Frontal cortex (tissue), 4 donors: ENCODE results near the gene SAMD8. TPM values are rescaled to one million over a fixed set of nuclear protein-coding genes. Genes with fewer than 3 reads are reported as not detected.
"Not testable (repeated sequence)": the region's sequence is repeated elsewhere in the genome, so short reads cannot be mapped to it uniquely, and the experiment has no call there.

Experiments
- DNase-seq, 2 donors: peaks; one replicate each; pipeline ENCODE4 v3.0.0; 2012; ENCODE audit warnings: low spot score in 2 of 2
- FAIRE-seq: peaks from 2 replicates; lab custom pipeline; 2012; peaks lifted over from hg19 to GRCh38; lab: Jason Lieb, UNC
- total RNA-seq: library from RNA; depleted of rRNA; stranded (reverse); fragments of >200 nt; gene quantifications from one replicate; pipeline ENCODE4 v1.2.3, GENCODE V29; 2014
- donor health status: control.
- donor health status: control.
- donor health status: control.

SAMD8 gene
- total RNA-seq, 1 donor from 2014 or later, result 73.4 TPM

- not testable (repeated sequence) for FAIRE-seq, DNase-seq
Measured at GRCh38 chr10:75128985-75129384, 17.5 kb downstream of the SAMD8 start.

- FAIRE-seq, result no peak
- no peak for DNase-seq
Measured at GRCh38 chr10:75129537-75129936, 18.1 kb downstream of the SAMD8 start.

DNA sequence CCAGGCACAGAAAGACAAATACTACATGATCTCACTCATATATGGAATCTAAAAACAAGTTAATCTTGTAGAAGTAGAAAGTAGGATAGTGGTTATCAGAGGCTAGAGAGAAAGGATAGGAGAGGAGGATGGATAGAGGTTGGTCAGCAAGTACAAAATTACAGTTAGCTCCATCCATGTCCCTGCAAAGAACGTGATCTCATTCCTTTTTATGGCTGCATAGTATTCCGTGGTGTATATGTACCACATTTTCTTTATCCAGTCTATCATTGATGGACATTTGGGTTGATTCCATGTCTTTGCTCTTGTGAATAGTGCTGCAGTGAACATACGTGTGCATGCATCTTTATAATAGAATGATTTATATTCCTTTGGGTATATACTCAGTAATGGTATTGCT lies 22.2 kb downstream of the SAMD8 start:
- FAIRE-seq, DNase-seq: not testable (repeated sequence)

- DNase-seq (no peak), FAIRE-seq (no peak)
Measured at GRCh38 chr10:75136346-75136745, 24.9 kb downstream of the SAMD8 start.

- no peak for DNase-seq
- FAIRE-seq, result no peak
Measured at GRCh38 chr10:75137533-75138438, 26.3 kb downstream of the SAMD8 start.

DNA sequence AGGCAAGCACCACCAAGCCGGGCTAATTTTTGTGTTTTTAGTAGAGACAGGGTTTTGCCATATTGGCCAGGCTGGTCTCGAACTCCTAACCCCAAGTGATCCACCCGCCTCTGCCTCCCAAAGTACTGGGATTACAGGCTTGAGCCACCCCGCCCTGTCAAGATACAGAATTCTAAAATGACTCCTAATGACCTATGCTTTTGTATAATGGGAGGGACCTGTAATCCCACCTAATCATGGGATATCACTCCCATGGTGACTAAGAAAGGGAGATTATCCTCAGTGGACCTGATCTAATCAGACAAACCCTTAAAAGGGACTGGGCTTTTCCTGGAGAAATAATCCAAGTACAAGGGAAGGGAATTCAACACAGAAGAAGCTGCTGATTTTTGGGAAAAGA lies 28.8 kb downstream of the SAMD8 start:
- no peak for DNase-seq
- no peak for FAIRE-seq

DNA sequence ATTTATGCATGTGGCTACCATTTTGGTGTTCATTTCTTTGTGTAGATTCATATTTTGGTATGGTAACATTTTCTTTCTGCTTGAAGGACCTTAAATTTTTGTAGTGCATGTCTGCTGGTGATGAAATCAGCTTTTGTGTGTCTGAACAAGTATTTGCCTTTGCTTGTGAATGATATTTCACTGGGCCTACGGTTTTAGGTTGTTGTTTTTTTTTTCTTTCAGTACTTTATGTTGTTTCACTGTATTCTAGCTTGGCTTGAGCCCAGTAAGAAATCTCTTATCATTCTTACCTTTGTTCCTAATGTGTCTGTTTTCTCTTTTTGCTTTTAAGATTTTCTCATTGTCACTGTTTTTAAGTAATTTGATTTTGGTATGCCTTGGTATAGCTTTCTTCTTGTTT lies 31.9 kb downstream of the SAMD8 start:
- FAIRE-seq, result no peak

GRCh38 chr10:75145590-75145989 lies 34.1 kb downstream of the SAMD8 start:
- FAIRE-seq (no peak), DNase-seq (no peak)

More for the DNA sequence above, 31.9 kb downstream of the SAMD8 start:
- DNase-seq, result no peak

- DNase-seq (no peak), FAIRE-seq (no peak)
Measured at GRCh38 chr10:75146780-75147179, 35.3 kb downstream of the SAMD8 start.

- FAIRE-seq (no peak), DNase-seq (no peak)
Measured at GRCh38 chr10:75150656-75151055, 39.2 kb downstream of the SAMD8 start.

DNA sequence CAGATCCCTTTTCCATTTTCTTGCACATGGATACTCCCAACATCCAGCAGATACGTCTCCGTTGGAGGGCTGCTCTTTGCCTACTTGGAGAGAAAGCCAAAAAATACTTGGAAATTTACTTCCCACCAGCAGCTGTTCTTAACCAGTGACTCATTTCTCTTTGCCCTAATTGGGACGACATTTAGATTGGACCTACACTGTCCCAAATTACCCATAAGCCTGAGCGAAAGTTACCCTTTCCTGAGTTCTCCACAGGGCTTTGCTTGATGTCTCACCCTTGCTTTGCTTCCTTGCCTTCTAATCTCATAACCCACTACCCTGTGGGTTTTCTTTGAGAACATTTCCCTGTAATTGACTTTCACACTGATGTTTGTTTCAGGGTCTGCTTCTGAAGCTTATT lies 48.1 kb downstream of the SAMD8 start:
- DNase-seq, result no peak
- FAIRE-seq, result no peak

GRCh38 chr10:75165684-75166622 lies 54.5 kb downstream of the SAMD8 start:
- FAIRE-seq (no peak), DNase-seq (no peak)

- FAIRE-seq (no peak), DNase-seq (no peak)
Measured at GRCh38 chr10:75166623-75166972, 55.1 kb downstream of the SAMD8 start.

GRCh38 chr10:75168275-75168674 lies 56.8 kb downstream of the SAMD8 start:
- DNase-seq, result no peak
- no peak for FAIRE-seq

DNA sequence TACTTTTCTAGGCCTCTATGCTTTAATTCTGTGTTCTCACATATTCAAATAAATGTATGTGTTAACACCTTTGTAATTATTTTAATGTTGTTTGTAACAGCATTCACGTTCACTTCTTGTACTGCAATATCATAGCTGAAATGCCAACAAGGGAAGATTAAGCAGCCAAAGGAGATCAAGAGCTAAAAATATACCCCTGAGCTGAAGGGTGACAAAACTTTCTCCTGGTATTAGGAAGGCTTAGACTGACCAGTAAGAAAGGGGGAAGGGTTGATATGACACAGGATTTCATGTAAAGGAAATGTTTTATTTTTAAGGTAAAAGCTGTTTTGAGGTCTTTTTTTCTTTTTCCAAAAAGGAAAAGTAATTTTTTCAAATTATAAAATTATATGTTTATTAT lies 58.8 kb downstream of the SAMD8 start:
- FAIRE-seq, result no peak
- DNase-seq, result no peak

DNA sequence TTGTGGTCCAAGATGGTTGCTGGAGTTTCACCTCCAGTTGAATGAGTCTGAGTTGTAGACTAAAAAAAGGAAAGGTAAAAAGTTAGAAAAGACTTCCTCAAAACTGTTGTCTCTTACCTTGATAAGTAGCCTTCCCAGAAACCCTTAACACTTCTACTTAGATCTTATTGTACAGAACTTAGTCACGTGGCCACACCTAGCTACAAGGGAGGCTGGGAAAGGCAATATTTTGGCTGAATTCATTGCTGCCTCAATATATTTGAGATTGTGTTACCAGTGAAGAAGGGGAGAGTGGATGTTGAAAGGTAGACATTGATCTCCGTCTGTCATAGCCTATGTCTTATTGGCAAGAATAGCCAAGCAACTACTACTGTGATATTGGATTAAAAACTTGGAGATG lies 63.6 kb downstream of the SAMD8 start:
- FAIRE-seq, result no peak
- DNase-seq, result no peak

GRCh38 chr10:75176046-75176445 lies 64.6 kb downstream of the SAMD8 start:
- FAIRE-seq, result no peak

DNA sequence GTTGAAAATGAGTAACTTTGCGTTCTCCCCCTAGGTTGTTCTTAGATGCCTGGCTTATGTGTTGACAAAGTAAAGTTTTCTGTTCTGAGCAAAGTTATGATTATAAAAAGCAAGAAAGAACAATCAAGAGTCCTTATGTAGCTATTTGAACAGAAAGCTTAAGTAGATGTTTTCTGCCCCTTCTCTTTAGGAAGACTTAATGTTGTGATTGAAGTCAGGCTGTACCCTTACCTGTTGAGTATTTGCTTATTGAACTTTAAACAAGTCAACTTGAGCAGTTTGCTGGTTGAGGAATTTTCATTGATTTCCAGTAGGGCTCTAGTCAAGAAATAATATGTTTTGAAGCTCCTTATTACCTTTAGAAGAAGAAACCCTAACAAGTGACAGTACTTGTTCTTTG lies 65.3 kb downstream of the SAMD8 start:
- no peak for DNase-seq
- FAIRE-seq, result no peak

More at GRCh38 chr10:75176046-75176445, 64.6 kb downstream of the SAMD8 start:
- no peak for DNase-seq

DNA sequence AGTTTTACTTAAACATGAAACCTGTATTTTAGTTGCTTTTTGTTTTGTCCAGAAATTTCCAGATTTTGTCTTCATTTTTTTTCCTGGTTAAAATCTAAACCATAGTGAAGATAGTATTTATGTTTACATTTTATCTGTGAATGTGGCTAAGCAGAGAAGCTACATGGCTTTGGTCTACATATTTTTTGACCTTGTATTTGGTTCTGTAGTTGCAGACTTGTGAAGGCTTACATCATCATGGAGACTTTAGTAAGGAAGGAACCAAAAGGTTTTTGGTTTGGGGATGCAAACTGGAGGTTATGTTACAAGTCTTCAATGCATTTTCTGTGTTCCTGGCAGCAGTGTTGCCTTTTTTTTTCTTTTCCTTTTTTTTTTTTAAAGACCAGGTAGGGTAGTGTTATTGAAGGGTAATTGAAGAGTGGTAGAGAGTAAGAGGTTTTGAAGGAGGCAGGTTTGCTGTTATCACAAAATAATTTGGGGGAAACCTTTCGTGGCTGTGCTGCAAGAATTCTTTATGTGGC lies 68.3 kb downstream of the SAMD8 start:
- FAIRE-seq (no peak), DNase-seq (no peak)

DNA sequence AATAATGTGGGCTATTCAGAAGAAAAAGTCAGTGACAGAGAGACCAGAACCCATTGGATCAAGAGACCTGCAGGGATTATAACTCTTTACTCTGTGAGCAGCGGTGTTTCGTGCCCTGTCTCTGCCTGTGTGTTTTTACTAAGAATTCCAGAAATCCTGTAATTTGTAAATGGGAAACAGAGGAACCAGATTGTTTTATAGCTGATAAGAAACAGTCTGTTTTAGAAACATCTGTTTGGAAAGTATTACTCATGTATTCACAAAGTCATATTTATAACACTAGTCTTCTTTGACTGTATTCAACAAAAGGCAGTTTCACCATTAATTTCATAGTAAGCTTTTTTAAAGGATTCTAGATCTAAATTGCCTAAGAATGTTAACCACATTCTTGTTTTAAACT lies 69.1 kb downstream of the SAMD8 start:
- DNase-seq (no peak), FAIRE-seq (no peak)

GRCh38 chr10:75181073-75181472 lies 69.6 kb downstream of the SAMD8 start:
- no peak for FAIRE-seq
- DNase-seq, result no peak
